Type B pancreatic cell (in vitro differentiated cells): ENCODE results near the gene EEPD1. TPM values are rescaled to one million over a fixed set of nuclear protein-coding genes. Genes with fewer than 3 reads are reported as not detected.

Experiments
- DNase-seq: peaks from one replicate; pipeline ENCODE4 v3.0.0; 2021; ENCODE audit warnings: mixed read lengths; ENCODE audit not compliant: unreplicated experiment; ENCODE audit errors: extremely low spot score
- H3K27ac Mint-ChIP-seq: 2 replicates; pipeline ENCODE4 v1.8.0; 2021; ENCODE audit warnings: mild to moderate bottlenecking, mixed read lengths
- H3K27me3 Mint-ChIP-seq: 2 replicates; pipeline ENCODE4 v1.8.0; 2021; ENCODE audit warnings: mixed read lengths
- H3K36me3 Mint-ChIP-seq: 2 replicates; pipeline ENCODE4 v1.8.0; 2021; ENCODE audit warnings: mixed read lengths
- H3K4me1 Mint-ChIP-seq: one replicate; pipeline ENCODE4 v1.8.0; 2021; ENCODE audit warnings: mixed read lengths; ENCODE audit not compliant: unreplicated experiment
- H3K4me3 Mint-ChIP-seq: 2 replicates; pipeline ENCODE4 v1.8.0; 2021; ENCODE audit warnings: mild to moderate bottlenecking, mixed read lengths
- H3K9me3 Mint-ChIP-seq: 2 replicates; pipeline ENCODE4 v1.8.0; 2021; ENCODE audit warnings: mixed read lengths
- total RNA-seq: library from RNA; stranded (reverse); gene quantifications from 2 replicates; pipeline ENCODE4 v1.2.1, GENCODE V29; 2021; ENCODE audit warnings: low replicate concordance
- TF ChIP-seq, protein P1 (sequence below): fragments of 200-600 bp; sonication (generic); conservative IDR thresholded peaks from 2 replicates; pipeline ENCODE4 v1.5.0; 2021; ENCODE audit warnings: antibody characterized with exemption, mild to moderate bottlenecking

Gene EEPD1
- total RNA-seq, 1 donor from 2014 or later: 35.8 TPM

DNA sequence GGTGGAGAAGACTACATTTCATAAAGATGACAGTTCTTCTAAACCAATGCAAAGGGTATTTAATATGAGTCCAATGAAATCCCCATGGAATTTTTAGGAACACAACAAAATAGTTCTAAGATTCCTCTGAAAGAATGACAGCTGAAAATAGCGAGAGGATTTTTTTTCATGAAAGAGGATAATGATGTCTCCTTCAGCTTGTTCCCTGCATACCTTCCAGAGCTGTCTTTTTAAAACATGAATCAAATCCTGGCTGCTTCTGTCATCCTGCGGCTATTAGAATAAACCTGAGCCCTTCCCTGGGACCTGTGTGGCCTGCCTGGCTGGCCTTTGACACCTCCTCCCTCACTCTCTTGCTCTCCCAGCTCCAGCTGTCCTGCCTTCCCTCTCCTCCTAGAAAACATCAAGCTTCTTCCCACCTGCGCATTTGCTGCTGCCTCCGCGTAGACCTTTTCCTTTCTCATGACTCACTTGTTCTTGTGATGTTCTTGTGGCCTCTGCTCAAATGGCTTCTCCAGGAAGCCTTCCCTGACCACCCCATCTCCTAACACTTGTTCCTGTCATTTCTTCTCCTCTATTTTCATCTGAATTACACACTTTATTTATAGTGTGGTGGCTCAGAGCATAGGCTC is 57.4 kb downstream of the EEPD1 start:
- Mint-ChIP-seq H3K27me3 (peaks cover 10% of the 10 kb centered on the region), H3K4me3 (no peak overlapping the region), H3K27ac (no peak overlapping the region), H3K9me3 (peaks cover 4% of the 10 kb centered on the region), H3K4me1 (peaks cover 76% of the 10 kb centered on the region), H3K36me3 (peaks cover 7% of the 10 kb centered on the region)
- DNase-seq: no peak
- TF ChIP-seq, protein P1, sequence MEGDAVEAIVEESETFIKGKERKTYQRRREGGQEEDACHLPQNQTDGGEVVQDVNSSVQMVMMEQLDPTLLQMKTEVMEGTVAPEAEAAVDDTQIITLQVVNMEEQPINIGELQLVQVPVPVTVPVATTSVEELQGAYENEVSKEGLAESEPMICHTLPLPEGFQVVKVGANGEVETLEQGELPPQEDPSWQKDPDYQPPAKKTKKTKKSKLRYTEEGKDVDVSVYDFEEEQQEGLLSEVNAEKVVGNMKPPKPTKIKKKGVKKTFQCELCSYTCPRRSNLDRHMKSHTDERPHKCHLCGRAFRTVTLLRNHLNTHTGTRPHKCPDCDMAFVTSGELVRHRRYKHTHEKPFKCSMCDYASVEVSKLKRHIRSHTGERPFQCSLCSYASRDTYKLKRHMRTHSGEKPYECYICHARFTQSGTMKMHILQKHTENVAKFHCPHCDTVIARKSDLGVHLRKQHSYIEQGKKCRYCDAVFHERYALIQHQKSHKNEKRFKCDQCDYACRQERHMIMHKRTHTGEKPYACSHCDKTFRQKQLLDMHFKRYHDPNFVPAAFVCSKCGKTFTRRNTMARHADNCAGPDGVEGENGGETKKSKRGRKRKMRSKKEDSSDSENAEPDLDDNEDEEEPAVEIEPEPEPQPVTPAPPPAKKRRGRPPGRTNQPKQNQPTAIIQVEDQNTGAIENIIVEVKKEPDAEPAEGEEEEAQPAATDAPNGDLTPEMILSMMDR: no peak

DNA sequence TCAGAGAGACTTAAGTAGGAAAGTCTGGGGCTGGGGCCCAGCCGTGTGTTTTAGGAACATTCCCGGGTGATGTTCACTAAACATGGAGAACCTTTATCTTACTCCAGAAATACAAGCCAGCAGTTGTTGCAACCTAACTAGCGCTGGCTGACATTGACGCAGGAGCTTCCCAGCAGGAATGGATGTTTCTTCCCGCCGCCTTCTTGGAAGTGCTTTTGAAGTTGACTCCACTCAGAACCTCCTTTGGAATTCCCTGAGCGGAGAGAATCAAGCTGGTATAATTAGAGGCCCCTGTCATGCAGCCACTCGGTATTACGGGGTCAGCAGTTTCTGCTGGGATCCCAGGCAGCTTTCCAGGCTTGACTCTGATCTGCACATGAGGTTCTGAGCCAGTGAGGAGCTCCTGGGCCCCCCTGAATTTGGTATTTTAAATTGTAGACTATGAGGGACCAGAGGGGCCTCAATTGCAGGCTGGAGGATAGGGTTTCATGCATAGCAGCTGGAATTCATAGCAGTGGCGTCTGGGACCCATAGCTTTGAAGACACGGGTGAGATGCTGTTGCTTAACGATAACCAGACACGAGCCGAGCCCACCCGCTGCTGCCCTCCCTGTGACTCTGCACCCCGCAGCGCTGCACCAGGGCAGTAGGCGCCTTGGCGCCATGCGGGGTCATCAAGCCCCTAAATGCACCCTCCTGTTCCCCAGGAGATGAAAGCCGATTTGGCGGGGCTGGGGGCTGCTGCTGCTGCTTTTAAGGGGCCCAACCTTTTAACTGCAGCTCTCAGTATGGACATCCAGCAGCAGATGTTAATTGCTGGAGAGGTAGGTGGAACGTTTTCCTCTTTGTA is 61.8 kb downstream of the EEPD1 start:
- TF ChIP-seq, protein P1: no peak
- Mint-ChIP-seq H3K27me3 (peaks cover 13% of the 10 kb centered on the region), H3K9me3 (peaks cover 4% of the 10 kb centered on the region), H3K27ac (peak overlapping the region; percentile 66), H3K4me3 (peak overlapping the region; percentile 53), H3K36me3 (peaks cover 15% of the 10 kb centered on the region), H3K4me1 (peaks cover 63% of the 10 kb centered on the region)
- DNase-seq: peak; percentile 80

DNA sequence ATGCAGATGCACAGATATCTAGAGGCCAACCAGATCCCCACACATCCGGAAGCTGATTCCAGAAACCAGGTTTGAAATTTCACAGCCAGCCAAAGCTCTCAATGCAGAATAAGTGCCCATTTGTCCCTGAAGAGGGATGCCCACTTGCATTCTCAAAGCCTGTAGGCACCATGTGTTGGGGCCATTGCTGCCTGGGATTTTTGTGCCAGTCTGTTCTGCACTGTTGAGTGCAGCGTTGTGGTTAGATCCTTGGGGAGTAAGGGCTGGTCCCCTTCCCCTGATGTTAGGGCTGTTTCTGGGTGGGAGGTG is 62.4 kb downstream of the EEPD1 start:
- H3K9me3 Mint-ChIP-seq: peaks cover 4% of the 10 kb centered on the region
- DNase-seq: no peak
- peaks cover 13% of the 10 kb centered on the region for H3K27me3 Mint-ChIP-seq
- peaks cover 59% of the 10 kb centered on the region for H3K4me1 Mint-ChIP-seq
- peaks cover 16% of the 10 kb centered on the region for H3K36me3 Mint-ChIP-seq
- TF ChIP-seq, protein P1: no peak
- peak overlapping the region; percentile 48 for H3K4me3 Mint-ChIP-seq
- no peak overlapping the region for H3K27ac Mint-ChIP-seq

DNA sequence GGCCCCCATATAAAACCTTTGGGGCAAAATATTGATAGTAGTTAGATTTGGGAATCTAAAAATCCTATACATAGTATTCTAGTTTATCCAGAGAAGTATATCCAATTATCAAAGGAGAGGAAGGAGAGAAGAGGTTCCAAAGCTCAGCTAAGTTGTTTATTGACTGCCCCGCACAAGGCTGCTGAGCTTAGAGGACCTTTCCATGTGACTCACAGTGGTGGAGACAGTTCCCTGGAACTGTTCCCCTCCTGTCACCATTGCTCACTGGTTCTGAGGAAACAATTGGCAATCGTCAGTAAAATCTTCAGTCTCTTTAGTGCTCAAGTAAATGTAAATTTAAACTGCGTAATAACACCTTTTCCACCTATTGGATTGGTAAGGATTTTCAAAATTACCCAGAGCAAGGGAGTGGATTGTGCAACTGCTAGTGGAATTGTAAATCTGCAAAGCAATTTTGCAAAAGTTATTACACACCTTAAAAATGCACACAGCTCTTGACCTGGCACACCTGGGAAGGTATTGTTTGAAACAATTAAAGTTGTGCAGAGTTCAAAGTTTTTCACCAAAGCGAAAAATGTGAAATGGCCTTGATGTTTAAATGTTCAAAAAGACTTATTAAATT is 63.1 kb downstream of the EEPD1 start:
- no peak overlapping the region for H3K4me3 Mint-ChIP-seq
- H3K36me3 Mint-ChIP-seq: peaks cover 16% of the 10 kb centered on the region
- TF ChIP-seq, protein P1: no peak
- DNase-seq: no peak
- no peak overlapping the region for H3K27ac Mint-ChIP-seq
- H3K4me1 Mint-ChIP-seq: peaks cover 51% of the 10 kb centered on the region
- peaks cover 4% of the 10 kb centered on the region for H3K9me3 Mint-ChIP-seq
- H3K27me3 Mint-ChIP-seq: peaks cover 13% of the 10 kb centered on the region

DNA sequence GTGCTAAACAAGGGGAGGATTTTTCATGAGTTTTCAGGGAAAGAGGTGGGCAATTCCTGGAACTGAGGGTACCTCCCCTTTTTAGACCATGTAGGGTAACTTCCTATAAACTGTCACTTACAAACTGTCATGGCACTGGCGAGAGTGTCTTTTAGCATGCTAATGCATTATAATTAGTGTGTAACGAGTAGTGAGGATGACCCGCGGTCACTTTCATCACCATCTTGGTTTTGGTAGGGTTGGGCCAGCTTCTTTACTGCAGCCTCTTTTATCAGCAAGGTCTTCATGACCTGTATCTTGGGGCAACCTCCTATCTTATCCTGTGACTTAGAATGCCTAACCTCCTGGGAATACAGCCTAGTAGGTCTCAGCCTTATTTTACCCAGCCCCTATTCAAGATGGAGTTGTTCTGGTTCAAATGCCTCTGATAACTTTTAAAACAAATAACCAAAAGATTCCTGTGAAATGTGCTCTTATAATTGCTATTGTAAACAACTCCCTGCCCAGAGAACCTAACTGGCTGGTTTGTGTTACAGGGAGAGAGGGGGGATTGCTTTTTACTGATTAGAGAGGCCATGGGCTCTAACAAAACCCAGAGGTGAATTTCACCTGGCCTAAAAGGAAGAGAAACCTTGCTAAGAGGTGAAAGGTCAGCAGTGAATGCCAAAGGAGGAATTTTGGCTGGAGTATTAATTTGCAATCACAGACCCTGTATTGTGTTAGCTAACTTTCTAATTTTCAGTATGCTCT is 64.3 kb downstream of the EEPD1 start:
- Mint-ChIP-seq H3K27ac (no peak overlapping the region), H3K4me1 (peaks cover 43% of the 10 kb centered on the region), H3K27me3 (peaks cover 13% of the 10 kb centered on the region), H3K36me3 (peaks cover 18% of the 10 kb centered on the region), H3K9me3 (peaks cover 4% of the 10 kb centered on the region), H3K4me3 (no peak overlapping the region)
- TF ChIP-seq, protein P1: no peak
- no peak for DNase-seq
